GM19452 (cell line): ENCODE measurements around the gene ASIP.
"Not testable (repeated sequence)": the region's sequence is repeated elsewhere in the genome, so short reads cannot be mapped to it uniquely, and the experiment has no call there.

Source experiments
- ATAC-seq: cut with Tn5 transposase; IDR thresholded peaks from one replicate; pipeline ENCODE4 v1.9.1; 2021; ENCODE audit not compliant: unreplicated experiment

The ASIP gene, protein sequence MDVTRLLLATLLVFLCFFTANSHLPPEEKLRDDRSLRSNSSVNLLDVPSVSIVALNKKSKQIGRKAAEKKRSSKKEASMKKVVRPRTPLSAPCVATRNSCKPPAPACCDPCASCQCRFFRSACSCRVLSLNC

DNA sequence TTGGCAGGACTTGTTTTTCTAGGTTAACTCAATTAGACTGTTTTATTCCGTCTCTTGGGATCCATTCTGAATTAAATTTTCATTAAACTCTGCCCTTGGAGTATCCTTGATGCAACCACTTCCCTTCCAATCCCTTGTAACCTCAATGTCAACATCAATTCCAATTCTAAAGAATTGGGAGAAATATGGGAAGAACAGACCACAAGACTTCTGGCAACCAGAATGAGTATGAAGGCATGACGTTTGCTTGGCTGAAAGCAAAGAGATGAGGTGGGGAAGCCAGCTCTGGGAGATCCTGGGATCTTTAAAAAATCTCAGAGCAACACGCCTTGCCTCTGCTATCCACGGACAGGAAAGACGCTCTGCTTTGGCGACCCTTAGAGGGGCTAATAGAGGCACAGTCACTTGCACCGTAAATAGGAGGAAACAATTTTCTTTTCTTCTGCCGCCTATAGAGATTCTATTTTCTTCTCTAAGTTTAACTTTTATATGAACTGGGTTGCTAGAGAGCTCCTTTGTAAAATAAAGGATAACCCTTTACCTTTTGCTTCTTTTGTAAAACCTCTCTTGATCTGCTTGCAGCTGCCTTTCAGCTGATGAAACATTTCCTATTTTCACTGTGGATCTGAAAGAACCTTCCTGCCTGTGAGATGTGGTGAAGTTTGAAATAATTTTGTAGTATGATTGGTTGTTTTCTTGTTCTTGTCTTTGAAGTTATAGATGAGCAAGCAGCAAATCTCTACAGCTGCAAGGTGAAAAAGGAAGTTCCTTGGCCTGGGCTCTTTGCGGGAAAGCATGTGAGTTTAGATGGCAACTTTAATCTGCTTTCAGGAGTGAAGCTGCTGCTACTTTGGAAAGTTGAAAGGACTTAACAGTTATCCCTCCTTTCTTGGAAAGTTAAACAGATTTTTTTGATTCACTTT, at the start of gene ASIP:
TSS of gene ASIP (plus strand) at position 731 of the 923 bp plus-strand sequence. CDS start 18,952 bp downstream, outside the sequence.
- no peak for ATAC-seq

DNA sequence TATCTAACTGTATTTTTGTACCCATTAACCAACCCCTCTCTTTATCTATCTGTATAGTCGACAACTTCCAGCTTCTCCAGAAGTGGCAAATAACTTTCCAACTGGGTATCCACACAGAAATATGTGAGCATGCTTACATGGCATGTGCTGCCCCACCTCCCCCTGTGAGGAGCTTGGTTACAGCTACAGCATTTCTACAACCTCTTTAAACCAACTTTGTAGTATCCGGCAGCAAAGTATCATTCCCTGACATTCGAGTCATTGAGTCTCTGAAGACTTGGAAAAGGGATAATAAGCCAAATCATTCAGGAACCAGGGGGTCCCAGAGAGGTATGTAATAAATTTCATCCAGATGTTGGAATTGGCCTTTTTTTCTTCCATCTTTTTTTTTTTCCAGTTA, 48.2 kb upstream of the ASIP start:
- no peak for ATAC-seq

DNA sequence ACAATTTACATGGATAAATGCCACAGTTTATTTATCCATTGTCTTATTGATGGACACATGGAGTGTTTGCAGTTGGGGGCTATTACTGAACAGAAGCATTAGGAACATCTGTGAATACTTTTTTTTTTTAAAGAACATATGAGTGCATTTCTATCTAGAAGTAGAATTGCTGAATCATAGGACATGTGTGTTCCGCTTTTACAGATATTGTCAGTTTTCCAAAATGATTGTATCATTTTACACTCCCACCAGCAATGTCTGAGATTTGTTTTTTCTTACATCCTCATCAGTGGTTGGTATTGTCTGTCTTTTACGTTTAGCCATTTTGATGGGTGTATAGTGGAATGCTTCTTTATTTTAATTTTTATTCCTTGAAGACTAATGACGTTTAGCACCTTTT, 42.0 kb upstream of the ASIP start:
- ATAC-seq = no peak

- no peak for ATAC-seq
These were observed 41.2 kb upstream of the ASIP start for GRCh38 chr20:34200023-34200422.

- ATAC-seq = no peak
These were observed 39.7 kb upstream of the ASIP start for GRCh38 chr20:34201531-34201930.

DNA sequence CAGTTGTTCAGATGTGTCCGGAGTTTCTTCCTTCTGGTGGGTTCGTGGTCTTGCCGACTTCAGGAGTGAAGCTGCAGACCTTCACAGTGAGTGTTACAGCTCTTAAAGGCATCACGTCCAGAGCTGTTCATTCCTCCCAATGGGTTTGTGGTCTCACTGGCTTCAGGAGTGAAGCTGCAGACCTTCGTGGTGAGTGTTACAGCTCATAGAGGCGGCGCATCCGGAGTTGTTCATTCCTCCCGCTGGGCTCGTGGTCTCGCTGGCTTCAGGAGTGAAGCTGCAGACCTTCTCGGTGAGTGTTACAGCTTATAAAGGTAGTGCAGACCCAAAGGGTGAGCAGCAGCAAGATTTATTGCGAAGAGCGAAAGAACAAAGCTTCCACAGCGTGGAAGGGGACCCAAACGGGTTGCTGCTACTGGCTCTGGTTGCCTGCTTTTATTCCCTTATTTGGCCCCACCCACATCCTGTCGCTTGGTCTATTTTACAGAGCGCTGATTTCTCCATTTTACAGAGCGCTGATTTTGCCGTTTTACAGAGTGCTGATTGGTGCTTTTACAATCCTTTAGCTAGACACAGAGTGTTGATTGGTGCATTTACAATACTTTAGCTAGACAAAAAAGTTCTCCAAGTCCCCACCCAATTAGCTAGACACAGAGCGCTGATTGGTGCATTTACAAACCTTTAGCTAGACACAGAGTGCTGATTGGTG, 35.9 kb upstream of the ASIP start:
- ATAC-seq = not testable (repeated sequence)

DNA sequence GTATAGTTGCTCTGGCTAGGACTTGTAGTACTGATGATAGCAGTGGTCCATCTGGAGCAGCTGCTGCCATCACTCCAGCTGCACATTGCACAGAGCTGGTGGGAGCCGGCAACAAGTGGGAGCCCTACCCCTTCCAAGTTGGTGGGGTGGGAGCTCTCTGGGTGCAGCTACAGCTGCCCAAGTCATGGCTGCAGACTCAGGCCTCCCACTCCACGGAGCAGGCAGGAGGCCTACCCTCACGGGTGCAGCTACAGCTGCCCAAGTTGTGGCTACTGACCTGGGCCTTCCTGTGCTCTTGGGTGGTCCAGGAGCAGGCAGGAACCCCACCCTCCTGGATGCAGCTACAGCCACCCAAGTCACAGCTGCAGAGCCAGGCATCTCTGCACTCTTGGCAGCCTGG, 32.1 kb upstream of the ASIP start:
- no peak for ATAC-seq

GRCh38 chr20:34210271-34210670, 31.0 kb upstream of the ASIP start:
- no peak for ATAC-seq

GRCh38 chr20:34211591-34211990, 29.6 kb upstream of the ASIP start:
- ATAC-seq = no peak

GRCh38 chr20:34213213-34213612, 28.0 kb upstream of the ASIP start:
- no peak for ATAC-seq

- ATAC-seq = no peak
These were observed 25.4 kb upstream of the ASIP start for GRCh38 chr20:34215711-34216381.

- no peak for ATAC-seq
These were observed 24.9 kb upstream of the ASIP start for GRCh38 chr20:34216382-34216742.

DNA sequence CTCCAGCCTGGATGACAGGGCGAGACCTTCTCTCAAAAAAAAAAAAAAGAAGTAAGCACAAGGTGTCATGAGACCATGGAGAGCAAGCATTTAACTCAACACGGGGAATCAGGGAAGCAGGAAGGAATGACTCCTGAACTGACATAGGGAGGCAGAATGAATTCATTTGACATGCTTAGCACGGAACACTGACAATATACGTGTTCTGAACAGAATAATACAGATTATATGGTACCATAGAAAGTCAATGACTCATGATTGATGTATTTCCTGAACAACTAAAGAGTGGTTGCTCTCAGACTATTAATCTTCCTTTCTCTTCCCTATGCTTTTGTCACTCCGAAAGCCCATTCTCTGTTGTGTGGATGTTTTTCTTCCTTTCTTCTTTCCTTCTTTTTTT, 20.7 kb upstream of the ASIP start:
- no peak for ATAC-seq

GRCh38 chr20:34222208-34222607, 19.0 kb upstream of the ASIP start:
- no peak for ATAC-seq

DNA sequence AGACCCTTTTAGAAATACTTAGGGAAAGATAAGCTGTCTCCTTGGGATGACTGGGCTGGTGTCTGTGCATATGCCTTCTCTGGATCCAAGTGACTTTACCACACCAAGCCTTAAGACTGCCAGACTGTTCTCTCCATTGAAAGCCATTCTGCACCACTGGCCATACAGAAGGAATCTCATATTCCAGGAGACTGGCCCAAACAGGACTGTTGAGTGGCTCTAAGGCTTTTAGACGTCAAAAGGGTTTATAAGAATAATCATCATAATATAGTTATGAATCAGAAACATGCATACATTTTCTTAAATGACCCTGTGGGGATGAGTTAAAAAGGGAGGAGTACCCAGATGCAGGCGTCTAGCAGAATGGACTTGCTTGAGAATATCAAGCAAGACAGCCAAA, 17.0 kb upstream of the ASIP start:
- not testable (repeated sequence) for ATAC-seq

- no peak for ATAC-seq
These were observed 9.6 kb upstream of the ASIP start for GRCh38 chr20:34231634-34232033.

GRCh38 chr20:34232494-34233087, 8.6 kb upstream of the ASIP start:
- ATAC-seq = no peak

DNA sequence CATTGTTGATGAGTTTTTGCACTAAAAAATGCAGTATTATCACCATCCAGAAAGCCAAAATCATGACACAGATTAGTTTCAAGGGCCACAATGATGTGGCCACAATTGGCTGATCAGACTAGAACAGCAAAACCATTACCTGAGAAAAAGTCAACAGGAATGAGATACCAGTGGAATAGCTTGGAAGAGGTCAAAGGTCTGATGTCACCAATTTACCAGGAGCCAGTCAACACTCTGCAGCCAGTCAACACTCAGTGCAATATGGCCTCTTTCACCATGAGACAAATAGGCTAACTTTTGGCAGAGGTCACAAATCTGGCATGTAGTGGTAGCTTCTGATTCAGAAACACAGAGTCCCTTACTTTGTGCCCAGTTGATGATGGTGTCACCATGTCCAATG, 7.5 kb upstream of the ASIP start:
- no peak for ATAC-seq

- no peak for ATAC-seq
These were observed 5.3 kb upstream of the ASIP start for GRCh38 chr20:34235875-34236274.

- ATAC-seq = no peak
These were observed 3.3 kb upstream of the ASIP start for GRCh38 chr20:34237942-34238341.

GRCh38 chr20:34240121-34240520, 1.1 kb upstream of the ASIP start:
- no peak for ATAC-seq
